Cardiac muscle cell (in vitro differentiated cells and primary cell): ENCODE results near the gene MYBPC3. TPM values are rescaled to one million over a fixed set of nuclear protein-coding genes. Genes with fewer than 3 reads are reported as not detected.

ENCODE experiments used
- DNase-seq, 2 donors: peaks; one replicate each; pipeline versions ENCODE4 v3.0.0 to v3.0.0-alpha.2; 2010 to 2017; ENCODE audit warnings: low read depth in 1 of 2, low spot score in 1 of 2
- H3K27ac ChIP-seq: fragments of 200-600 bp; sonication (generic); 2 replicates; pipeline ENCODE4 v1.5.1; 2016
- H3K27me3 ChIP-seq: fragments of 200-600 bp; sonication (generic); 2 replicates; pipeline ENCODE4 v1.6.0; 2016; ENCODE audit warnings: control low read depth
- H3K36me3 ChIP-seq: fragments of 200-600 bp; sonication (generic); 2 replicates; pipeline ENCODE4 v1.5.1; 2016; ENCODE audit warnings: control low read depth
- H3K4me1 ChIP-seq: fragments of 200-600 bp; sonication (generic); 2 replicates; pipeline ENCODE4 v1.8.1; 2017; ENCODE audit warnings: low read depth, mild to moderate bottlenecking, mixed run types
- H3K4me3 ChIP-seq: fragments of 200-600 bp; sonication (generic); 2 replicates; pipeline ENCODE4 v1.5.1; 2016; ENCODE audit warnings: mild to moderate bottlenecking
- H3K9me3 ChIP-seq: fragments of 200-600 bp; sonication (generic); 2 replicates; pipeline ENCODE4 v1.5.1; 2017; ENCODE audit warnings: low read depth, mild to moderate bottlenecking, control low read depth
- CTCF ChIP-seq: IDR thresholded peaks from 2 replicates; pipeline ENCODE4 v1.5.1; 2012; ENCODE audit warnings: low read depth, mild to moderate bottlenecking, low read length
- polyA plus RNA-seq: library from polyadenylated mRNA; unstranded; fragments of >200 nt; fragmentation: Nextera tagmentation; extraction: Ambion mirVana; gene quantifications from 2 replicates; pipeline ENCODE4 v1.2.1, GENCODE V29; 2016
- total RNA-seq: library from RNA; depleted of rRNA; stranded (reverse); fragments of >200 nt; gene quantifications from 2 replicates; pipeline ENCODE4 v1.2.3, GENCODE V29; 2016

Gene MYBPC3
- total and polyA plus RNA-seq, 2 experiments from 2014 or later: 489 to 751 TPM

GRCh38 chr11:47392546-47393162 is 40.2 kb upstream of the MYBPC3 start:
- Histone ChIP-seq H3K4me1 (peaks cover 15% of the 10 kb centered on the region), H3K4me3 (no peak overlapping the region), H3K9me3 (no peaks in the 10 kb centered on the region), H3K36me3 (no peaks in the 10 kb centered on the region), H3K27me3 (no peaks in the 10 kb centered on the region), H3K27ac (peak overlapping the region; percentile 78)
- TF ChIP-seq CTCF: no peak
- no peak for DNase-seq

- no peak overlapping the region for H3K4me3 ChIP-seq
- H3K27me3 ChIP-seq: no peaks in the 10 kb centered on the region
- no peak overlapping the region for H3K27ac ChIP-seq
- no peak for TF ChIP-seq CTCF
- H3K36me3 ChIP-seq: no peaks in the 10 kb centered on the region
- H3K4me1 ChIP-seq: peaks cover 15% of the 10 kb centered on the region
- no peaks in the 10 kb centered on the region for H3K9me3 ChIP-seq
- no peak for DNase-seq
Measured at GRCh38 chr11:47391711-47392432, 39.4 kb upstream of the MYBPC3 start.

- Histone ChIP-seq H3K36me3 (no peaks in the 10 kb centered on the region), H3K27me3 (no peaks in the 10 kb centered on the region), H3K9me3 (no peaks in the 10 kb centered on the region), H3K27ac (no peak overlapping the region), H3K4me1 (peaks cover 15% of the 10 kb centered on the region), H3K4me3 (no peak overlapping the region)
- DNase-seq: no peak
- TF ChIP-seq CTCF: no peak
Measured at GRCh38 chr11:47391077-47391583, 38.6 kb upstream of the MYBPC3 start.

GRCh38 chr11:47390422-47390760 is 37.9 kb upstream of the MYBPC3 start:
- Histone ChIP-seq H3K36me3 (no peaks in the 10 kb centered on the region), H3K27ac (no peak overlapping the region), H3K27me3 (no peaks in the 10 kb centered on the region), H3K4me3 (no peak overlapping the region), H3K9me3 (no peaks in the 10 kb centered on the region), H3K4me1 (peaks cover 15% of the 10 kb centered on the region)
- TF ChIP-seq CTCF: no peak
- DNase-seq: no peak

GRCh38 chr11:47389577-47390421 is 37.3 kb upstream of the MYBPC3 start:
- TF ChIP-seq CTCF: no peak
- Histone ChIP-seq H3K4me1 (peaks cover 15% of the 10 kb centered on the region), H3K9me3 (no peaks in the 10 kb centered on the region), H3K27me3 (no peaks in the 10 kb centered on the region), H3K27ac (no peak overlapping the region), H3K36me3 (no peaks in the 10 kb centered on the region), H3K4me3 (no peak overlapping the region)
- no peak for DNase-seq
